DOHH2 (cell line): ENCODE results near the gene MAF.

Experiments
- H3F3A ChIP-seq: fragments of 200-600 bp; sonication (generic), shearing (Covaris generic); 2 replicates; pipeline ENCODE4 v1.6.0; 2016; ENCODE audit warnings: antibody characterized with exemption, mild to moderate bottlenecking; ENCODE audit not compliant: control insufficient read depth, insufficient read depth
- H3K27ac ChIP-seq: fragments of 200-600 bp; sonication (generic); 2 replicates; pipeline ENCODE4 v1.5.1; 2014; ENCODE audit warnings: low read depth, mild to moderate bottlenecking, low read length, moderate library complexity
- H3K27me3 ChIP-seq: fragments of 200-600 bp; sonication (generic); 2 replicates; pipeline ENCODE4 v1.6.1; 2014; ENCODE audit warnings: mild to moderate bottlenecking, low read length, mixed read lengths; ENCODE audit not compliant: control insufficient read depth
- H3K36me3 ChIP-seq: fragments of 200-600 bp; sonication (generic); 2 replicates; pipeline ENCODE4 v1.6.1; 2014; ENCODE audit warnings: mild to moderate bottlenecking, low read length, moderate library complexity, mixed read lengths; ENCODE audit not compliant: control insufficient read depth
- H3K4me1 ChIP-seq: fragments of 200-600 bp; sonication (generic); 2 replicates; pipeline ENCODE4 v1.6.1; 2014; ENCODE audit warnings: mild to moderate bottlenecking, low read length, mixed read lengths; ENCODE audit not compliant: control insufficient read depth
- H3K4me2 ChIP-seq: fragments of 200-600 bp; sonication (generic); 2 replicates; pipeline ENCODE4 v1.6.0; 2014; ENCODE audit warnings: mild to moderate bottlenecking, low read length, moderate library complexity
- H3K4me3 ChIP-seq: fragments of 200-600 bp; sonication (generic); 2 replicates; pipeline ENCODE4 v1.5.1; 2014; ENCODE audit warnings: mild to moderate bottlenecking, low read length, mixed read lengths
- H3K79me2 ChIP-seq: fragments of 200-600 bp; sonication (generic); 2 replicates; pipeline ENCODE4 v1.6.1; 2014; ENCODE audit warnings: mild to moderate bottlenecking, low read length, mixed read lengths; ENCODE audit not compliant: control insufficient read depth
- H3K9me2 ChIP-seq: fragments of 200-600 bp; sonication (generic); replicated peaks from 2 replicates; pipeline ENCODE4 v1.6.1; 2014; ENCODE audit warnings: mild to moderate bottlenecking, low read length, mixed read lengths; ENCODE audit not compliant: control insufficient read depth
- H3K9me3 ChIP-seq: fragments of 200-600 bp; sonication (generic); 2 replicates; pipeline ENCODE4 v1.6.1; 2014; ENCODE audit warnings: antibody characterized with exemption, low read length, mixed read lengths; ENCODE audit not compliant: control insufficient read depth, insufficient read depth
- H4K20me1 ChIP-seq: fragments of 200-600 bp; sonication (generic); 2 replicates; pipeline ENCODE4 v1.6.0; 2014; ENCODE audit warnings: low read depth, mild to moderate bottlenecking, antibody characterized with exemption, low read length, moderate library complexity; ENCODE audit not compliant: control insufficient read depth, insufficient read depth
- CTCF ChIP-seq: fragments of 200-600 bp; sonication (generic); IDR thresholded peaks from one replicate; pipeline ENCODE4 v1.5.1; 2014; ENCODE audit warnings: antibody characterized with exemption, mild to moderate bottlenecking, low read depth, low read length; ENCODE audit not compliant: poor library complexity, severe bottlenecking
- EZH2phosphoT487 ChIP-seq: fragments of 200-600 bp; sonication (generic); IDR thresholded peaks from 2 replicates; pipeline ENCODE4 v1.6.1; 2017; ENCODE audit warnings: borderline replicate concordance, mild to moderate bottlenecking, antibody characterized with exemption, low read length, moderate library complexity, mixed read lengths

MAF gene

GRCh38 chr16:79595231-79595641 lies 5.3 kb downstream of the MAF start:
- Histone ChIP-seq H3K4me1 (no peaks in the 10 kb centered on the region), H3F3A (no peaks in the 10 kb centered on the region), H3K4me3 (no peak overlapping the region), H3K27ac (no peak overlapping the region), H4K20me1 (no peaks in the 10 kb centered on the region), H3K4me2 (no peak overlapping the region), H3K79me2 (no peaks in the 10 kb centered on the region), H3K27me3 (no peaks in the 10 kb centered on the region), H3K9me3 (no peaks in the 10 kb centered on the region), H3K36me3 (no peaks in the 10 kb centered on the region), H3K9me2 (no peaks in the 10 kb centered on the region)
- no peak for TF ChIP-seq CTCF
- no peak for TF ChIP-seq EZH2phosphoT487

- Histone ChIP-seq H3K27me3 (no peaks in the 10 kb centered on the region), H3K36me3 (no peaks in the 10 kb centered on the region), H3F3A (no peaks in the 10 kb centered on the region), H3K9me2 (no peaks in the 10 kb centered on the region), H3K4me3 (no peak overlapping the region), H3K4me2 (no peak overlapping the region), H3K9me3 (no peaks in the 10 kb centered on the region), H3K4me1 (no peaks in the 10 kb centered on the region), H4K20me1 (no peaks in the 10 kb centered on the region), H3K27ac (no peak overlapping the region), H3K79me2 (no peaks in the 10 kb centered on the region)
- TF ChIP-seq EZH2phosphoT487 = no peak
- TF ChIP-seq CTCF = no peak
These were observed 6.8 kb downstream of the MAF start for GRCh38 chr16:79593754-79594153.

- Histone ChIP-seq H3K9me2 (no peaks in the 10 kb centered on the region), H3K27ac (no peak overlapping the region), H3K9me3 (no peaks in the 10 kb centered on the region), H3K4me2 (no peak overlapping the region), H3F3A (no peaks in the 10 kb centered on the region), H3K79me2 (no peaks in the 10 kb centered on the region), H3K4me3 (no peak overlapping the region), H4K20me1 (no peaks in the 10 kb centered on the region), H3K36me3 (no peaks in the 10 kb centered on the region), H3K4me1 (no peaks in the 10 kb centered on the region), H3K27me3 (no peaks in the 10 kb centered on the region)
- TF ChIP-seq CTCF (no peak), EZH2phosphoT487 (no peak)
These were observed 7.4 kb downstream of the MAF start for GRCh38 chr16:79593074-79593531.
